NCI-H1092 (cell line): Measurements from ENCODE around the gene ASB14.
"Not testable (repeated sequence)": the region's sequence is repeated elsewhere in the genome, so short reads cannot be mapped to it uniquely, and the experiment has no call there.

Source experiments
- DNase-seq: peaks from one replicate; lab custom pipeline; 2025; lab: John Stamatoyannopoulos, UW

Gene ASB14

DNA sequence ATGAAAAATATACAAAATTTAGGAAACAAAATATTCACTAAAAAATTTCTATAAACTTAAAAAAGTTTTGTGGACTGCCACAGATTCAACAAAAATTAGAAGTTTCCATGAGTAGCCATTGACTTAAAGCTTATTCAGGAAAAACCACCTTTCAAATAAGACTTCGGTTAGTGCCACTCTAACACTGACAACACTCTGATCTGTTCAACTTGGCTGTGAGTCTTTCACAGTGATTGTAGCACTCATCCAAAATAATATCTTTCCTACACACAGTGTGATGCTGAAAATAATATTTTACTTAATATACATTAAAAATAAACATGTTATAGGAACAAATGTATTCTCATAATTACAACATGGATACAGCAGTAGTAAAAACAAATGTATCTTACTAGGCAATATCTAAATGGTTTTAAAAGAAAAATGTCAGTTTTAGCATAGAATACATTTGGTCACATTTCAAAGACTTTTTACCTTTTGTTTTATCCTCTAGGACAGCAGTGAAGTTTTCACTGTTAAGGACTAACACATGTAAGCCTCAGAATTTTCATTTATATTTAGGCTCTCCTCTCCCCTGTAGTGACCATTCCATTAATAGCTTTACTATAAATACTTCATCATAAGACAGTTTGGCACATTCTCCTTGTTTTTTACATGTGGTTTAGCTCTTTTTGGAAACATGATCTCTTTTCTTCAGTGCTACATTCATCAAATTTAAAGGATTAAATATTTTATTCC is at the start of gene ASB14:
Gene ASB14 (minus strand): TSS at position 527 of the 738 bp plus-strand sequence. CDS start 652 bp downstream, outside the sequence.
- no peak for DNase-seq

GRCh38 chr3:57339071-57339642 is 46.7 kb upstream of the ASB14 start:
- not testable (repeated sequence) for DNase-seq

GRCh38 chr3:57338272-57339070 is 46.0 kb upstream of the ASB14 start:
- DNase-seq, result not testable (repeated sequence)

GRCh38 chr3:57335283-57335938 is 42.9 kb upstream of the ASB14 start:
- no peak for DNase-seq

DNA sequence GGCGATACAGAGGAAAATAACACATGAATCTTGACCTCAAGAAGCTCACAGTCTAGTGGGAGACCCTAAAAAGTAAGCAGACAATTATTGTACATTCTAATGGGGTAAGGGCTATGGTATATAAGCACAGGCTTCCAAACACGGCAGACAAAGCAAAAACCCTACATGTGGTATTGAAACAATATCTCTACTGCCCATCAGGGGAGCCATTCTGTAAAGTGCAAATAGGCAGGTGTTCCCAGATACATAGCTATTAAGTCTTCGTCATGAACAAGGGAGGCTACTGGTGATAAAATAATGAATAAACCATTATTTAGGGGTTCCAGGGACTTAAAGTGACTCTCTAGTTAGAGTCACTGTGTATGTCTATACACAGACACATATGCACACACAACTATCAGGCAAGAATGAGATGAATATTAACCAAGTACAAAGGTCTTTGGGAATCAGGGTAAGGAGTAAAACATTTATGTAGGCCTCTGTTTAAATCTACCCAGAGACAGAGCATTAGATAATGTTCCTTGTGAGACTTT is 38.7 kb upstream of the ASB14 start:
- no peak for DNase-seq

GRCh38 chr3:57326498-57326897 is 34.0 kb upstream of the ASB14 start:
- DNase-seq, result not testable (repeated sequence)

- no peak for DNase-seq
Observed at GRCh38 chr3:57314204-57314603, 21.7 kb upstream of the ASB14 start.

GRCh38 chr3:57309769-57310360 is 17.4 kb upstream of the ASB14 start:
- no peak for DNase-seq

DNA sequence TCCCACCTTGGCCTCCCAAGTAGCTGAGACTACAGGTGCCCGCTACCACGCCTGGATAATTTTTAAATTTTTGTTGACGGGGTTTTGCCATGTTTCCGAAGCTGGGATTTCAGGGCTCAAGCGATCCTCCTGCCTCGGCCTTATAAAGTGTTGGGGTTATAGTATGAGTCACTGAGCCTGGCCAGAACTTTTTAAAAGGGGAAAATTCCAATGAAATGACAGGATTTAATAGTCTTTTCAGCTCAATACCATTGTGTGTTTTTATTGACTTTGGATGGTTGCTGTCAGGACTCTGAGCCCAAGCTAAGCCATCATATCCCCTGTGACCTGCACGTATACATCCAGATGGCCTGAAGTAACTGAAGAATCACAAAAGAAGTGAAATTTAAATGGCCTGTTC is 11.0 kb upstream of the ASB14 start:
- DNase-seq, result not testable (repeated sequence)

- DNase-seq, result no peak
Observed at GRCh38 chr3:57298041-57298440, 5.6 kb upstream of the ASB14 start.

DNA sequence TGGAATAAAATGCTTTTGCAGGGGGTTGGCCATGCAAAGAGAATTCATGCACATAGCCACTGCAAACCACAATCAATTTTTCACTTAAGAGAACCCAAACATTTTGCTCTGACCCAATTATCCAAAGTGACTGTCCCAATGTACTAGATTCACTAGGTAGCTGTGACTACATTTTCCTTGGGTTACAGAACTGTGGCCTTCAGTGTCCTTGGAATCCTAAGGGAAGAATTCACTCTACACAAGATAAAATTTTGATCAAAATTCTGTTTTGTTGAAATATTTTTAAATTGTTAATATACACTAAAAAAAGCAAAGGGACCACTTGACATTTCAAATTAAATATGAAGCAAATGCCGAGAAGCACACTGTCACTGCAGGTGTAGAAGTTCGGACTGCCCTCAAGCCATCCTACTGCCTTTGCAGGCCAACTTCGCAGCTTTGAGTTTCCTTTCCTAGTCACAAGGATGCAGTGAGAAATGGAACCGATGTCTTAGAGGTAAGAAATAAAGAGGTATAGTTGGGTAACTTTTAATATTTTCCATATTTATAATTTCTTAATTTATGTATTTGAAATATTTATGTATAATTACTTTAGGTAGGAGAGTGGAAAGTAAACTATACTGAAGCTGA is 527 bp upstream of the ASB14 start:
- DNase-seq, result no peak

DNA sequence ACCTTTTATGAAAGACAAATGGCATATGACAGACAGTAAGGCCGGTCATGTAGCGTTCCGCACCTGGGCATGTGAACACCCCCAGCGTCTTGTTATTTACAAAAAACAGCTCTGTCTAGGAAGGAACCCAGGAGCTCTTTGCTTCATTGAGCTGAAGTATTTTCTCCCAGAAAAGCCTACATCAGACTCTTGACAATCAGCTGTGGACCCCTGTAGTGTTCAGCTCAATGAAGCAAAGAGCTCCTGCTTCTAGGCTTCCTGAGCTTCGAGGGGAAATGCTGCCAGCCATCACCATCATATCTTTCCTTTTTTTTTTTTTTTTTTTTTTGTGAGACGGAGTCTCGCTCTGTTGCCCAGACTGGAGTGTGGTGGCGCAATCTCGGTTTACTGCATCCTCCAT is 4.1 kb downstream of the ASB14 start:
- no peak for DNase-seq

GRCh38 chr3:57287205-57287604 is 5.3 kb downstream of the ASB14 start:
- no peak for DNase-seq

DNA sequence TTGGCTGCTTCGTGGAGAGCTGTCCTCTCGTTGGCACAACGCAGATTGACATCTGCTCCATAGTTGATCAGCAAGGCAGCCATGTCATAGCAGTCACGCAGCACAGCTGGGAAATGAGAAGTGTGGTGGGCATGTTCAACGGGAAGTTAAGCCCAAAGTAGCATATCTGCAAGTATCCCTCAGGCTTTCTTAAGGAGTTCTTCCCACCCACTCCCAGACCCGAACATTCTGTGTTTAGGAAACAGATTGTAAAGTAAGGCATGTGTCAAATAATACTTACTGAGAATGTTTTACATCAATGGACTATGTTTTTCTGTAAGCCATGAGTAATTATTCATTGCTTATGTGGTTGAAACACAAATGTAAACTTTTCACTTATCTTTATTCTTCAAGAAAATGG is 9.2 kb downstream of the ASB14 start:
- no peak for DNase-seq

DNA sequence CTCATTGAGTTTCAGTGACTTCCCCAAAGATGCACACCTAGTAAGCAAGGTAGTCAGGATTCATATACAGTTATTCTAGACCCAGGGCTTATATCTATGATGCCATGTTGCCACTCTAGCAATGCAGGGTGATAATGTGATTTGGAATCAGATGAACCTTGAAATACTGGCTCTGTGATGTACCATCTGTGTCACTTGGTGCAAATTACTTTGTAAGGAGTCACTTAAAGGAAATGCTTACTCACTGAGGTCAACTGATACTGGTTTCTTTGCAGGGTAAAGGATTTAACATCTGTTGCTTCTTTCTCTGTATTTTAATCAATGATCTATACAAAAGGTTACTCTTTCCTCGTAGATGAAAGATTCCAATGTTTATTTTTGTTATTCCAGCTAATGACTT is 10.8 kb downstream of the ASB14 start:
- no peak for DNase-seq

DNA sequence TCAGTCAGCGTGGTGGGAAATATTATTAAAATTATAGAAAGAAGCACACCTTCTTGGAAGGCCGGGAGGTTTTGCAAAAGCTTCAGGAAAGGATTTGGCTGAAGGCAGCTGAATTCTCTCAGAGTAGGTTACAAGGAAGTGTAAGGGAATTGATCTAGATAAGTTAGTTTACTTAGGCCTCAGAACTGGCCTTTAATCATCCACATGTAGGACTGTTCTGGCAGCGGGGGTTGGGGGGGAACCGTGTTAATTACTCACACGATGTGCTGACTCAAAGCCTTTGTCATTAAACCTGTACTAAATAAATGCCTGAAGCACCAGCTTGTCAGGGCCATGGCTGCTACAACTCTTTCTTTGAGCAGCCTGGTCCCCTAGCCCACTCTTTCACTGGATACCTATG is 12.8 kb downstream of the ASB14 start:
- DNase-seq, result no peak

DNA sequence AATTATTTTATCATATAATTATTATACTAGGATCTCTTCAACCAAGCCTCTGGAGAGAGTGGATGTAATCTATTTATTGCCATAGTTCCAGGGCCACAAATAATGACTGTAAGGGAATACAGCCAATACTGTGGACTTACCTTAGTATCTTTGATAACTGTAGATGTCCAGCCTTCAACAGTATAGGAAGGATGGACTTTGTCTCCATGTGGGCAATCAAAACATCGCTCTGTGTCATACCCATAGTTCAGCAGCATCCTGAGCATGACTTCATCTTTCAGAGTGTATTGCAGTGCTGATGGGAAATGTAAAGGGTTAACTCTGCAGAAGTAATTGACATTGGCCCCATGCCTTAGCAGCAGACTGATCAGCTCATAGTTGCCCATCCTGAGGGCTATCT is 14.2 kb downstream of the ASB14 start:
- DNase-seq, result no peak

DNA sequence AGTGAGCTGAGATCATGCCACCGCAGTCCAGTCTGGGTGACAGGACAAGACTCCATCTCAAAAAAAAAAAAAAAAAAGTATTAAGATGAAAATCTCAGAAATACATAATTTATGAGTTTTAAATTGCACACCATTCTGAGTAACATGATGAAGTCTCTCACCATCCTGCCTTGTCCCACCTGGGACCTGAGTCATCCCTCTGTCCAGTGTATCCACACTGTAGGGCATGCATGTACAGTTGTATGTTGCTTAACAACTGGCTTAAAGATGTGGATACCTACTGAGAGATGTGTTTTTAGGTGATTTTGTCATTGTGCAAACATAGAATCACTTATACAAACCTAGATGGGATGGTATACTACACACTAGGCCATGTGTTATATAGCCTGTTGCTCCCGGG is 17.1 kb downstream of the ASB14 start:
- no peak for DNase-seq

- DNase-seq, result no peak
Observed at GRCh38 chr3:57274845-57275244, 17.6 kb downstream of the ASB14 start.

DNA sequence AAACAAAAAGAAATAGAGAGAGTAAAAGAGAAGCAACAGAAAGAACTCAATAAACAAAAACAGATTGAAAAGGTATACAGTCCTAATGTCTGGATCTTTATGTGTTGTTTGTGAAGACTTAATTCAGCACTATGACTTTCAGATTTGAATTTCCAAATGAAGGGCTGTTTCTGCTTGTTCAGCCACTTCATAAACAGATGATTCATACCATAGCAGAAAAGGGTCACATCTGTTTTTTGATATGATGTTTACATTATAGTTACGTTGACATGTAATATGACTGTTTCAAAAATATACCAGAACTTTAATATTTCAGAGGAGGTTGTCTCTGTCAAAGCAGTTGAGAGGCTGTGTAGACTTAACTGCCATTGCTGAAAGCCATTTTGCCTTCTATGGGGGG is 24.1 kb downstream of the ASB14 start:
- DNase-seq, result no peak

DNA sequence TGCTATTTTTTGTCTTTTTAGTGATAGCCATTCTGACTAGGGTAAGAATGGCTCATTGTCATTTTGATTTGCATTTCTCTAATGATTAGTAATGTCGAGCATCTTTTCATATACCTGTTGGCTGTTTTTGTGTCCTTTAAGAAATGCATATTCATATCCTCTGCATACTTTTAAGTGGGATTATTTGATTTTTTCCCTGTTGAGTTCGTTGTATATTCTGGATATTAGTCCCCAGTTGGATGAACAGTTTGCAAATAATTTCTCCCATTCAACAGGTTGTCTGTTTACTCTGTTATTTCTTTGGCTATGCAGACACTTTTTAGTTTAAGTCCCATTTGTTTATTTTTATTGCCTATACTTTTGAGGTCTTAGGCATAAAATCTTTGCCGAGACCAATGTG is 30.6 kb downstream of the ASB14 start:
- DNase-seq, result no peak
